ENCODE results near the gene RAB11FIP4. TPM values are rescaled to one million over a fixed set of nuclear protein-coding genes. Genes with fewer than 3 reads are reported as not detected.

Gene RAB11FIP4
- total and polyA plus RNA-seq, 9 of the 15 experiments (the other 6 are each of a cell fraction or from before 2014, with no cell fraction given), result 0.62 to 16.6 (median 8.9) TPM

- TF ChIP-seq, protein P1, sequence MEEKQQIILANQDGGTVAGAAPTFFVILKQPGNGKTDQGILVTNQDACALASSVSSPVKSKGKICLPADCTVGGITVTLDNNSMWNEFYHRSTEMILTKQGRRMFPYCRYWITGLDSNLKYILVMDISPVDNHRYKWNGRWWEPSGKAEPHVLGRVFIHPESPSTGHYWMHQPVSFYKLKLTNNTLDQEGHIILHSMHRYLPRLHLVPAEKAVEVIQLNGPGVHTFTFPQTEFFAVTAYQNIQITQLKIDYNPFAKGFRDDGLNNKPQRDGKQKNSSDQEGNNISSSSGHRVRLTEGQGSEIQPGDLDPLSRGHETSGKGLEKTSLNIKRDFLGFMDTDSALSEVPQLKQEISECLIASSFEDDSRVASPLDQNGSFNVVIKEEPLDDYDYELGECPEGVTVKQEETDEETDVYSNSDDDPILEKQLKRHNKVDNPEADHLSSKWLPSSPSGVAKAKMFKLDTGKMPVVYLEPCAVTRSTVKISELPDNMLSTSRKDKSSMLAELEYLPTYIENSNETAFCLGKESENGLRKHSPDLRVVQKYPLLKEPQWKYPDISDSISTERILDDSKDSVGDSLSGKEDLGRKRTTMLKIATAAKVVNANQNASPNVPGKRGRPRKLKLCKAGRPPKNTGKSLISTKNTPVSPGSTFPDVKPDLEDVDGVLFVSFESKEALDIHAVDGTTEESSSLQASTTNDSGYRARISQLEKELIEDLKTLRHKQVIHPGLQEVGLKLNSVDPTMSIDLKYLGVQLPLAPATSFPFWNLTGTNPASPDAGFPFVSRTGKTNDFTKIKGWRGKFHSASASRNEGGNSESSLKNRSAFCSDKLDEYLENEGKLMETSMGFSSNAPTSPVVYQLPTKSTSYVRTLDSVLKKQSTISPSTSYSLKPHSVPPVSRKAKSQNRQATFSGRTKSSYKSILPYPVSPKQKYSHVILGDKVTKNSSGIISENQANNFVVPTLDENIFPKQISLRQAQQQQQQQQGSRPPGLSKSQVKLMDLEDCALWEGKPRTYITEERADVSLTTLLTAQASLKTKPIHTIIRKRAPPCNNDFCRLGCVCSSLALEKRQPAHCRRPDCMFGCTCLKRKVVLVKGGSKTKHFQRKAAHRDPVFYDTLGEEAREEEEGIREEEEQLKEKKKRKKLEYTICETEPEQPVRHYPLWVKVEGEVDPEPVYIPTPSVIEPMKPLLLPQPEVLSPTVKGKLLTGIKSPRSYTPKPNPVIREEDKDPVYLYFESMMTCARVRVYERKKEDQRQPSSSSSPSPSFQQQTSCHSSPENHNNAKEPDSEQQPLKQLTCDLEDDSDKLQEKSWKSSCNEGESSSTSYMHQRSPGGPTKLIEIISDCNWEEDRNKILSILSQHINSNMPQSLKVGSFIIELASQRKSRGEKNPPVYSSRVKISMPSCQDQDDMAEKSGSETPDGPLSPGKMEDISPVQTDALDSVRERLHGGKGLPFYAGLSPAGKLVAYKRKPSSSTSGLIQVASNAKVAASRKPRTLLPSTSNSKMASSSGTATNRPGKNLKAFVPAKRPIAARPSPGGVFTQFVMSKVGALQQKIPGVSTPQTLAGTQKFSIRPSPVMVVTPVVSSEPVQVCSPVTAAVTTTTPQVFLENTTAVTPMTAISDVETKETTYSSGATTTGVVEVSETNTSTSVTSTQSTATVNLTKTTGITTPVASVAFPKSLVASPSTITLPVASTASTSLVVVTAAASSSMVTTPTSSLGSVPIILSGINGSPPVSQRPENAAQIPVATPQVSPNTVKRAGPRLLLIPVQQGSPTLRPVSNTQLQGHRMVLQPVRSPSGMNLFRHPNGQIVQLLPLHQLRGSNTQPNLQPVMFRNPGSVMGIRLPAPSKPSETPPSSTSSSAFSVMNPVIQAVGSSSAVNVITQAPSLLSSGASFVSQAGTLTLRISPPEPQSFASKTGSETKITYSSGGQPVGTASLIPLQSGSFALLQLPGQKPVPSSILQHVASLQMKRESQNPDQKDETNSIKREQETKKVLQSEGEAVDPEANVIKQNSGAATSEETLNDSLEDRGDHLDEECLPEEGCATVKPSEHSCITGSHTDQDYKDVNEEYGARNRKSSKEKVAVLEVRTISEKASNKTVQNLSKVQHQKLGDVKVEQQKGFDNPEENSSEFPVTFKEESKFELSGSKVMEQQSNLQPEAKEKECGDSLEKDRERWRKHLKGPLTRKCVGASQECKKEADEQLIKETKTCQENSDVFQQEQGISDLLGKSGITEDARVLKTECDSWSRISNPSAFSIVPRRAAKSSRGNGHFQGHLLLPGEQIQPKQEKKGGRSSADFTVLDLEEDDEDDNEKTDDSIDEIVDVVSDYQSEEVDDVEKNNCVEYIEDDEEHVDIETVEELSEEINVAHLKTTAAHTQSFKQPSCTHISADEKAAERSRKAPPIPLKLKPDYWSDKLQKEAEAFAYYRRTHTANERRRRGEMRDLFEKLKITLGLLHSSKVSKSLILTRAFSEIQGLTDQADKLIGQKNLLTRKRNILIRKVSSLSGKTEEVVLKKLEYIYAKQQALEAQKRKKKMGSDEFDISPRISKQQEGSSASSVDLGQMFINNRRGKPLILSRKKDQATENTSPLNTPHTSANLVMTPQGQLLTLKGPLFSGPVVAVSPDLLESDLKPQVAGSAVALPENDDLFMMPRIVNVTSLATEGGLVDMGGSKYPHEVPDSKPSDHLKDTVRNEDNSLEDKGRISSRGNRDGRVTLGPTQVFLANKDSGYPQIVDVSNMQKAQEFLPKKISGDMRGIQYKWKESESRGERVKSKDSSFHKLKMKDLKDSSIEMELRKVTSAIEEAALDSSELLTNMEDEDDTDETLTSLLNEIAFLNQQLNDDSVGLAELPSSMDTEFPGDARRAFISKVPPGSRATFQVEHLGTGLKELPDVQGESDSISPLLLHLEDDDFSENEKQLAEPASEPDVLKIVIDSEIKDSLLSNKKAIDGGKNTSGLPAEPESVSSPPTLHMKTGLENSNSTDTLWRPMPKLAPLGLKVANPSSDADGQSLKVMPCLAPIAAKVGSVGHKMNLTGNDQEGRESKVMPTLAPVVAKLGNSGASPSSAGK (IDR thresholded peaks at IDR 0.05), result no peak
- TF ChIP-seq CHCHD3 (CRISPR knock-in tag; IDR thresholded peaks at IDR 0.05) (no peak), NELFE (IDR thresholded peaks at IDR 0.05; ENCODE audit: insufficient read depth, insufficient read length) (no peak), ZNF77 (CRISPR knock-in tag; IDR thresholded peaks at IDR 0.05) (no peak)
Measured at GRCh38 chr17:31449746-31450145, 58.3 kb downstream of the RAB11FIP4 start (continued).

All from K562 (cell line).